ENCODE measurements around the gene INSYN1.
"Not testable (repeated sequence)": the region's sequence is repeated elsewhere in the genome, so short reads cannot be mapped to it uniquely, and the experiment has no call there.

DNA sequence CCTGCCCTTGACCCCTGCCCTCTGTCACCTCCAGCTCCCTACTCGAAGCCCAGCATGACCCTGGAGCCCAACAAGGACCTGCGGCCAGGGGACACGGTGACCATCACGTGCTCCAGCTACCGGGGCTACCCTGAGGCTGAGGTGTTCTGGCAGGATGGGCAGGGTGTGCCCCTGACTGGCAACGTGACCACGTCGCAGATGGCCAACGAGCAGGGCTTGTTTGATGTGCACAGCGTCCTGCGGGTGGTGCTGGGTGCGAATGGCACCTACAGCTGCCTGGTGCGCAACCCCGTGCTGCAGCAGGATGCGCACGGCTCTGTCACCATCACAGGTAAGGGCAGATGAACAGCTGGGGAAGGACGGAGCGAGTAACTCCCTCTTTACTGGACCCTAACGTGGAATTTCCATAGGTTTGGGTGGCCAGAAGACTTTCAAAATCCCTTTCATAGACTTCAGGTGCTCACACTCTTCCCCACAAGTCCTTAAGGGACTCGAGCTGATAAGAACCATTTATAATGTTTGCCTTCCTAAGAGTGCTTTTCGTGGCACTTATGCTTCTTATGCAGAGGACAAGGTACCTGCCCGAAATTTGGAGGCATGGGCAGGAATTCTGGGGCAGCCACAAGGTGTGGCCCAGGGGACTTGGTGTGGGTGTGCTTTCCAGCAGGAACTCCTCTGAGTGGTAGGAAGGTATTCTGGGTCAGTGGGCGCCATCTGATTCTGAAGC lies 48.8 kb downstream of the INSYN1 start:
- TF ChIP-seq, protein P1, sequence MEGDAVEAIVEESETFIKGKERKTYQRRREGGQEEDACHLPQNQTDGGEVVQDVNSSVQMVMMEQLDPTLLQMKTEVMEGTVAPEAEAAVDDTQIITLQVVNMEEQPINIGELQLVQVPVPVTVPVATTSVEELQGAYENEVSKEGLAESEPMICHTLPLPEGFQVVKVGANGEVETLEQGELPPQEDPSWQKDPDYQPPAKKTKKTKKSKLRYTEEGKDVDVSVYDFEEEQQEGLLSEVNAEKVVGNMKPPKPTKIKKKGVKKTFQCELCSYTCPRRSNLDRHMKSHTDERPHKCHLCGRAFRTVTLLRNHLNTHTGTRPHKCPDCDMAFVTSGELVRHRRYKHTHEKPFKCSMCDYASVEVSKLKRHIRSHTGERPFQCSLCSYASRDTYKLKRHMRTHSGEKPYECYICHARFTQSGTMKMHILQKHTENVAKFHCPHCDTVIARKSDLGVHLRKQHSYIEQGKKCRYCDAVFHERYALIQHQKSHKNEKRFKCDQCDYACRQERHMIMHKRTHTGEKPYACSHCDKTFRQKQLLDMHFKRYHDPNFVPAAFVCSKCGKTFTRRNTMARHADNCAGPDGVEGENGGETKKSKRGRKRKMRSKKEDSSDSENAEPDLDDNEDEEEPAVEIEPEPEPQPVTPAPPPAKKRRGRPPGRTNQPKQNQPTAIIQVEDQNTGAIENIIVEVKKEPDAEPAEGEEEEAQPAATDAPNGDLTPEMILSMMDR (IDR thresholded peaks at IDR 0.05): not testable (repeated sequence)
- not testable (repeated sequence) for TF ChIP-seq POLR2A, POLR2AphosphoS5 (IDR thresholded peaks at IDR 0.05)

Data from stomach (tissue), 4 donors.